ENCODE measurements around the gene PTPN6. TPM values are rescaled to one million over a fixed set of nuclear protein-coding genes. Genes with fewer than 3 reads are reported as not detected.

Gene PTPN6
- polyA plus RNA-seq, 1 experiment, result 0.27 TPM

- Histone ChIP-seq H3K27me3 (ENCODE audit: control insufficient read depth, insufficient read depth, low read length) (no peaks in the 10 kb centered on the region), H3K36me3 (ENCODE audit: control insufficient read depth, insufficient read depth, low read length) (peaks cover 28% of the 10 kb centered on the region), H3K4me3 (ENCODE audit: low read depth, low read length) (no peak overlapping the region)
- ChIA-PET POLR2A (no interaction called here), CTCF (interaction anchor here (1.4 to 10.0 kb wide), 4 partner anchors 17 to 70 kb away, joined by 5 to 129 read pairs (median 14); partner anchors contain the start of gene SPSB2)
- DNase-seq (ENCODE audit: low read depth), result no peak
- no peak for TF ChIP-seq CTCF (IDR thresholded peaks at IDR 0.05; ENCODE audit: insufficient read depth, low read depth, low read length)
These were observed 9.4 kb upstream of the PTPN6 start for GRCh38 chr12:6941782-6942181.

- Histone ChIP-seq H3K4me3 (ENCODE audit: low read depth, low read length) (no peak overlapping the region), H3K36me3 (ENCODE audit: control insufficient read depth, insufficient read depth, low read length) (peaks cover 24% of the 10 kb centered on the region), H3K27me3 (ENCODE audit: control insufficient read depth, insufficient read depth, low read length) (no peaks in the 10 kb centered on the region)
- ChIA-PET POLR2A (no interaction called here), CTCF (interaction anchor here (6.5 to 10.0 kb wide), 2 partner anchors 18 to 19 kb away, joined by 65 to 129 read pairs; no protein-coding TSS in a partner anchor)
- DNase-seq (ENCODE audit: low read depth), result no peak
- no peak for TF ChIP-seq CTCF (IDR thresholded peaks at IDR 0.05; ENCODE audit: insufficient read depth, low read depth, low read length)
These were observed 8.9 kb upstream of the PTPN6 start for GRCh38 chr12:6942331-6942665.

- CTCF ChIA-PET, result interaction anchor here (0.7 to 10.0 kb wide), 16 partner anchors 9 to 169 kb away, joined by 3 to 129 read pairs (median 8); partner anchors contain the start of genes C1RL, C1S, LPCAT3 and SPSB2
- no peaks in the 10 kb centered on the region for H3K27me3 ChIP-seq (ENCODE audit: control insufficient read depth, insufficient read depth, low read length)
- peak overlapping the region; percentile 67; the same call in 1 of the 2 replicates for H3K4me3 ChIP-seq (ENCODE audit: low read depth, low read length)
- POLR2A ChIA-PET, result interaction anchor here (0.6 kb wide), 2 partner anchors 9 to 25 kb away, joined by 3 read pairs; no protein-coding TSS in a partner anchor
- peak; percentile 66 for DNase-seq (ENCODE audit: low read depth)
- TF ChIP-seq CTCF (IDR thresholded peaks at IDR 0.05; ENCODE audit: insufficient read depth, low read depth, low read length), result no peak
- peaks cover 24% of the 10 kb centered on the region for H3K36me3 ChIP-seq (ENCODE audit: control insufficient read depth, insufficient read depth, low read length)
These were observed 7.8 kb upstream of the PTPN6 start for GRCh38 chr12:6943389-6943721.

GRCh38 chr12:6943722-6944380, 7.3 kb upstream of the PTPN6 start, which contains the start of the genes C12orf57 and RNU7-1:
Gene C12orf57 (plus strand): TSS chr12:6944022. CDS start chr12:6944122, 100 bp downstream.
Gene RNU7-1 (plus strand): TSS chr12:6943816.
- peak; percentile 62 for DNase-seq (ENCODE audit: low read depth)
- Histone ChIP-seq H3K27me3 (ENCODE audit: control insufficient read depth, insufficient read depth, low read length) (no peaks in the 10 kb centered on the region), H3K36me3 (ENCODE audit: control insufficient read depth, insufficient read depth, low read length) (peaks cover 24% of the 10 kb centered on the region), H3K4me3 (ENCODE audit: low read depth, low read length) (peak within 1 kb of the TSS; percentile 67)
- no peak for TF ChIP-seq CTCF (IDR thresholded peaks at IDR 0.05; ENCODE audit: insufficient read depth, low read depth, low read length)
- ChIA-PET POLR2A (interaction anchor here (0.5 to 1.1 kb wide), 6 partner anchors 10 to 993 kb away, joined by 3 to 13 read pairs (median 6); no protein-coding TSS in a partner anchor), CTCF (interaction anchor here (0.6 to 6.5 kb wide), 27 partner anchors 9 to 197 kb away, joined by 3 to 65 read pairs (median 6); partner anchors contain the start of genes C1RL, C1S, LPCAT3 and SPSB2)

- POLR2A ChIA-PET, result interaction anchor here (0.5 to 1.1 kb wide), 4 partner anchors 20 to 992 kb away, joined by 6 to 13 read pairs (median 9); no protein-coding TSS in a partner anchor
- Histone ChIP-seq H3K36me3 (ENCODE audit: control insufficient read depth, insufficient read depth, low read length) (peaks cover 19% of the 10 kb centered on the region), H3K27me3 (ENCODE audit: control insufficient read depth, insufficient read depth, low read length) (no peaks in the 10 kb centered on the region), H3K4me3 (ENCODE audit: low read depth, low read length) (peak overlapping the region; percentile 67)
- CTCF ChIA-PET, result interaction anchor here (0.6 to 6.5 kb wide), 33 partner anchors 9 to 693 kb away, joined by 3 to 65 read pairs (median 5); partner anchors contain the start of genes C1RL, C1S, LPCAT3 and SPSB2
- peak; percentile 87 for TF ChIP-seq CTCF (IDR thresholded peaks at IDR 0.05; ENCODE audit: insufficient read depth, low read depth, low read length)
- DNase-seq (ENCODE audit: low read depth), result peak; percentile 57
These were observed 6.6 kb upstream of the PTPN6 start for GRCh38 chr12:6944381-6945186.

Measured in BJ (cell line).